Neural progenitor cell (in vitro differentiated cells): ENCODE results near the gene TYRO3. TPM values are rescaled to one million over a fixed set of nuclear protein-coding genes. Genes with fewer than 3 reads are reported as not detected.

ENCODE experiments used
- DNase-seq: peaks from one replicate; pipeline ENCODE4 v3.0.0-alpha.2; 2016; ENCODE audit warnings: low spot score
- H2AFZ ChIP-seq: fragments of 200-600 bp; sonication (generic); replicated peaks from 2 replicates; pipeline ENCODE4 v1.6.1; 2016; ENCODE audit warnings: antibody characterized with exemption
- H3F3A ChIP-seq: fragments of 200-600 bp; sonication (generic); 2 replicates; pipeline ENCODE4 v1.6.1; 2016; ENCODE audit warnings: antibody characterized with exemption, low read depth
- H3K27ac ChIP-seq: fragments of 200-600 bp; sonication (generic); 2 replicates; pipeline ENCODE4 v1.5.1; 2016; ENCODE audit warnings: mild to moderate bottlenecking
- H3K27me3 ChIP-seq: fragments of 200-600 bp; sonication (generic); 2 replicates; pipeline ENCODE4 v1.6.1; 2016; ENCODE audit warnings: mild to moderate bottlenecking, moderate library complexity
- H3K36me3 ChIP-seq: fragments of 200-600 bp; sonication (generic); 2 replicates; pipeline ENCODE4 v1.5.1; 2016
- H3K4me1 ChIP-seq: fragments of 200-600 bp; sonication (generic); 2 replicates; pipeline ENCODE4 v1.6.1; 2016; ENCODE audit warnings: mixed run types
- H3K4me2 ChIP-seq: fragments of 200-600 bp; sonication (generic); 2 replicates; pipeline ENCODE4 v1.6.1; 2016
- H3K4me3 ChIP-seq: fragments of 200-600 bp; sonication (generic); 2 replicates; pipeline ENCODE4 v1.5.1; 2016
- H3K79me2 ChIP-seq: fragments of 200-600 bp; sonication (generic); 2 replicates; pipeline ENCODE4 v1.6.1; 2016; ENCODE audit warnings: low read depth
- H3K9ac ChIP-seq: fragments of 200-600 bp; sonication (generic); 2 replicates; pipeline ENCODE4 v1.6.1; 2016
- H3K9me3 ChIP-seq: fragments of 200-600 bp; sonication (generic); 2 replicates; pipeline ENCODE4 v1.5.1; 2016; ENCODE audit warnings: low read depth
- H4K20me1 ChIP-seq: fragments of 200-600 bp; sonication (generic); 2 replicates; pipeline ENCODE4 v1.6.1; 2016; ENCODE audit warnings: low read depth
- H3K27ac Mint-ChIP-seq: 3 replicates; pipeline ENCODE4 v1.8.0; 2021; ENCODE audit warnings: mixed read lengths
- H3K27me3 Mint-ChIP-seq: 2 replicates; pipeline ENCODE4 v1.8.0; 2022; ENCODE audit warnings: low read depth, mild to moderate bottlenecking, inconsistent platforms, moderate library complexity, mixed read lengths; ENCODE audit not compliant: insufficient read depth
- H3K36me3 Mint-ChIP-seq: 3 replicates; pipeline ENCODE4 v1.8.0; 2021; ENCODE audit warnings: mixed read lengths
- H3K4me1 Mint-ChIP-seq: 3 replicates; pipeline ENCODE4 v1.8.0; 2021; ENCODE audit warnings: mixed read lengths
- H3K4me3 Mint-ChIP-seq: 3 replicates; pipeline ENCODE4 v1.8.0; 2021; ENCODE audit warnings: mild to moderate bottlenecking, moderate library complexity, mixed read lengths
- H3K9me3 Mint-ChIP-seq: 3 replicates; pipeline ENCODE4 v1.8.0; 2020; ENCODE audit warnings: mixed read lengths
- EZH2 ChIP-seq: fragments of 200-600 bp; sonication (generic); IDR thresholded peaks from 2 replicates; pipeline ENCODE4 v1.6.1; 2017; ENCODE audit warnings: antibody characterized with exemption, mild to moderate bottlenecking, moderate library complexity
- EZH2phosphoT487 ChIP-seq: fragments of 200-600 bp; sonication (generic); IDR thresholded peaks from 2 replicates; pipeline ENCODE4 v1.6.1; 2017; ENCODE audit warnings: antibody characterized with exemption
- total RNA-seq: library from RNA; depleted of rRNA; stranded (reverse); fragments of >200 nt; gene quantifications from 2 replicates; pipeline ENCODE4 v1.2.3, GENCODE V29; 2015; ENCODE audit warnings: low replicate concordance
- TF ChIP-seq, protein P1 (sequence below): fragments of 200-600 bp; sonication (generic); IDR thresholded peaks from 2 replicates; pipeline ENCODE4 v1.5.1; 2017; ENCODE audit warnings: antibody characterized with exemption, mild to moderate bottlenecking

TYRO3 gene
- total RNA-seq, 1 donor from 2014 or later, result 59.1 TPM

DNA sequence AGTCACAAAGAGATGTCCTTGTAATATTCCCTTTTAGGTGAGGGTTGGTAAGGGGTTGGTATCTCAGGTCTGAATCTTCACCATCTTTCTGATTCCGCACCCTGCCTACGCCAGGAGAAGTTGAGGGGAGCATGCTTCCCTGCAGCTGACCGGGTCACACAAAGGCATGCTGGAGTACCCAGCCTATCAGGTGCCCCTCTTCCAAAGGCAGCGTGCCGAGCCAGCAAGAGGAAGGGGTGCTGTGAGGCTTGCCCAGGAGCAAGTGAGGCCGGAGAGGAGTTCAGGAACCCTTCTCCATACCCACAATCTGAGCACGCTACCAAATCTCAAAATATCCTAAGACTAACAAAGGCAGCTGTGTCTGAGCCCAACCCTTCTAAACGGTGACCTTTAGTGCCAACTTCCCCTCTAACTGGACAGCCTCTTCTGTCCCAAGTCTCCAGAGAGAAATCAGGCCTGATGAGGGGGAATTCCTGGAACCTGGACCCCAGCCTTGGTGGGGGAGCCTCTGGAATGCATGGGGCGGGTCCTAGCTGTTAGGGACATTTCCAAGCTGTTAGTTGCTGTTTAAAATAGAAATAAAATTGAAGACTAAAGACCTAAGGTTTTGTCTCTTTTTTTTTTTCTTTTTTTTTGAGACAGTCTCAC lies 19.8 kb downstream of the TYRO3 start:
- H3K4me1 Mint-ChIP-seq, result peaks cover 2% of the 10 kb centered on the region
- peaks cover 6% of the 10 kb centered on the region for H3K27me3 Mint-ChIP-seq
- no peak overlapping the region for H3K4me3 ChIP-seq
- H3K9ac ChIP-seq, result no peak overlapping the region
- no peaks in the 10 kb centered on the region for H3K36me3 Mint-ChIP-seq
- no peak overlapping the region for H3K27ac Mint-ChIP-seq
- H2AFZ ChIP-seq, result no peak overlapping the region
- DNase-seq, result no peak
- no peak overlapping the region for H3K4me2 ChIP-seq
- no peak overlapping the region for H3K27ac ChIP-seq
- no peaks in the 10 kb centered on the region for H3K27me3 ChIP-seq
- no peaks in the 10 kb centered on the region for H4K20me1 ChIP-seq
- no peaks in the 10 kb centered on the region for H3K79me2 ChIP-seq
- no peak overlapping the region for H3K4me3 Mint-ChIP-seq
- H3F3A ChIP-seq, result peaks cover 27% of the 10 kb centered on the region
- no peaks in the 10 kb centered on the region for H3K36me3 ChIP-seq
- TF ChIP-seq, protein P1, sequence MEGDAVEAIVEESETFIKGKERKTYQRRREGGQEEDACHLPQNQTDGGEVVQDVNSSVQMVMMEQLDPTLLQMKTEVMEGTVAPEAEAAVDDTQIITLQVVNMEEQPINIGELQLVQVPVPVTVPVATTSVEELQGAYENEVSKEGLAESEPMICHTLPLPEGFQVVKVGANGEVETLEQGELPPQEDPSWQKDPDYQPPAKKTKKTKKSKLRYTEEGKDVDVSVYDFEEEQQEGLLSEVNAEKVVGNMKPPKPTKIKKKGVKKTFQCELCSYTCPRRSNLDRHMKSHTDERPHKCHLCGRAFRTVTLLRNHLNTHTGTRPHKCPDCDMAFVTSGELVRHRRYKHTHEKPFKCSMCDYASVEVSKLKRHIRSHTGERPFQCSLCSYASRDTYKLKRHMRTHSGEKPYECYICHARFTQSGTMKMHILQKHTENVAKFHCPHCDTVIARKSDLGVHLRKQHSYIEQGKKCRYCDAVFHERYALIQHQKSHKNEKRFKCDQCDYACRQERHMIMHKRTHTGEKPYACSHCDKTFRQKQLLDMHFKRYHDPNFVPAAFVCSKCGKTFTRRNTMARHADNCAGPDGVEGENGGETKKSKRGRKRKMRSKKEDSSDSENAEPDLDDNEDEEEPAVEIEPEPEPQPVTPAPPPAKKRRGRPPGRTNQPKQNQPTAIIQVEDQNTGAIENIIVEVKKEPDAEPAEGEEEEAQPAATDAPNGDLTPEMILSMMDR, result no peak
- TF ChIP-seq EZH2 (no peak), EZH2phosphoT487 (no peak)
- H3K9me3 ChIP-seq, result no peaks in the 10 kb centered on the region
- no peaks in the 10 kb centered on the region for H3K4me1 ChIP-seq
- no peaks in the 10 kb centered on the region for H3K9me3 Mint-ChIP-seq

DNA sequence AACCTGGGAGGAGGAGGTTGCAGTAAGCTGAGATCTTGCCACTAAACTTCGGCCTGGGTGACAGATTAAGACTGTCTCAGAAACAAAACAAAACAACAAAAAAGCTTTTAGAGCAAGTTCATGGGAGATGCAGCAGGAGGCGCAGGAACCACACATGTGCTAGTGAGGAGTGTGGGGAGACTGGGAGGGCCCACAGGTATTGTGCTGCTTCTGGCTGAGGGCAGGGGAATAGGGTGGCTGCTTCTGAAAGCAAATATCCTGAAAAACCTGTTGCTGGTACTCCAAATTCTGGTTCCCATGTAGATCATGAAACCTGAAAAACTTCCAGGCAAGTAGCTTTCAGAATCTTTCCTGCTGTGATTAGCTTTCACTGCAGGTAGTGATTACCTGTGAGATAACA lies 22.1 kb downstream of the TYRO3 start:
- Histone ChIP-seq H3K27me3 (no peaks in the 10 kb centered on the region), H3K9ac (no peak overlapping the region), H3K79me2 (no peaks in the 10 kb centered on the region), H3F3A (peaks cover 46% of the 10 kb centered on the region), H3K27ac (no peak overlapping the region), H3K4me3 (no peak overlapping the region), H3K36me3 (no peaks in the 10 kb centered on the region), H4K20me1 (no peaks in the 10 kb centered on the region), H3K4me1 (peaks cover 10% of the 10 kb centered on the region), H3K4me2 (no peak overlapping the region), H2AFZ (no peak overlapping the region), H3K9me3 (no peaks in the 10 kb centered on the region)
- TF ChIP-seq EZH2phosphoT487, result no peak
- TF ChIP-seq, protein P1, result peak; percentile 15
- no peak for DNase-seq
- no peaks in the 10 kb centered on the region for H3K36me3 Mint-ChIP-seq
- H3K4me3 Mint-ChIP-seq, result no peak overlapping the region
- H3K4me1 Mint-ChIP-seq, result peaks cover 10% of the 10 kb centered on the region
- peaks cover 13% of the 10 kb centered on the region for H3K27me3 Mint-ChIP-seq
- H3K27ac Mint-ChIP-seq, result no peak overlapping the region
- no peaks in the 10 kb centered on the region for H3K9me3 Mint-ChIP-seq

DNA sequence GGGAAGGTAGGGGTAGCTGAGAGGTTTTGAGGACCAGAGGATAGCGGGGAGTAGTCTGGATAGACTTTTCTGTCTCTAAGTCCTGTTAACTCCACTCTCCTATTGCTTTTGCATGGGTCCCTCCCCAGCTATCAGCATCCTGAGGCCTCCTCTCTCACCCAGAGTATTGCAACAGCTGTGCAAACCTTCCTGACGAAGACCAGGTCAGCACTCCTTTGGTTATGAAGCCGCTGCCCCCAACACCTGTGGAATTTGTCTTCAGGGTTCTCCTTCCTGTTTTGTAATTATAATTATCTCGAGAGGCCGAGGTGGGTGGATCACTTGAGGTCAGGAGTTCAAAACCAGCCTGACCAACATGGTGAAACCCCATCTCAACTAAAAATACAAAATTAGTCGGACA lies 24.8 kb downstream of the TYRO3 start:
- Histone ChIP-seq H3K4me3 (no peak overlapping the region), H3K9ac (no peak overlapping the region), H3K4me2 (no peak overlapping the region), H3K4me1 (peaks cover 10% of the 10 kb centered on the region), H3F3A (peaks cover 45% of the 10 kb centered on the region), H4K20me1 (no peaks in the 10 kb centered on the region), H3K36me3 (no peaks in the 10 kb centered on the region), H3K27ac (no peak overlapping the region), H3K9me3 (no peaks in the 10 kb centered on the region), H2AFZ (no peak overlapping the region), H3K27me3 (no peaks in the 10 kb centered on the region), H3K79me2 (no peaks in the 10 kb centered on the region)
- TF ChIP-seq EZH2 (no peak), EZH2phosphoT487 (no peak)
- TF ChIP-seq, protein P1, result no peak
- H3K4me1 Mint-ChIP-seq, result peaks cover 10% of the 10 kb centered on the region
- H3K9me3 Mint-ChIP-seq, result peaks cover 3% of the 10 kb centered on the region
- H3K4me3 Mint-ChIP-seq, result no peak overlapping the region
- no peak for DNase-seq
- peaks cover 15% of the 10 kb centered on the region for H3K27me3 Mint-ChIP-seq
- H3K27ac Mint-ChIP-seq, result no peak overlapping the region
- no peaks in the 10 kb centered on the region for H3K36me3 Mint-ChIP-seq
